ENCODE data around the gene AUTS2.

DNA sequence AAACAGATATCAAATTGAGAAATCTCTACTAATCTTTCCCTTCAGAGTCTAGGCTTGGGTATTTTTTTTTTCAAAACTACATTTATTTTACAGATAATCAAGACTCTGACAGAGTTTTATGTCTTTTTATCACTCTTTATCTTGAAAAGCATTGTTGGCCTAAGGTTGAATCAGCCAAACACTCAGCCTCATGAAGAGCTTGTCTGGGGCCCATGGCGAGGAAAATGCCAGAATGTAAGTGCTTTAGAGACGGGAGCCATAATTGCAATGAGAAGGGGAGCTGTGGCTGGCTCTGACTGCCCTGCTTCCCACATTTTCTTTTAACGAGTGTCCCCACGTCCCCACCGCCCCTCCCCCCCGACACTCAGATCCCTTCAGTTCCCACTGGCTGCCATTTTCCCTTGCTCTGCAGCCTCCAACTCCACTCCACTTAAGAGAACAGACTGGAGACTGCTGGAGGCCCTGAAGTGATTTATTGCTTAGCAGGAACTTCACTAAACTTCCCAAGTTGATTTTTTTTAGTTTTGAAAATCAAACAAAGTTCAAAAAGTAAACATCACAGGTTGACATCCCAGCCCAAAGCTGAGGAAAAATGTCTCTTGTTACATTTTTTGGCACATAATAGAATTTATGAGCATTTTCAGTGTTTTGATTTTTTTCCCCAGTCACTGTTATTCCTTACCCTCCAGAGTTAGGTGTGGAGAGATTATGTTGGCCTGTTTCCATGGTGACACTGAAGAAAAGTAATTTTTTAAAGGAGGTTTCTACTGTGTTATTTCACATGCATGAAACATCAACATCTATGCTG is 896.2 kb downstream of the AUTS2 start:
- no peak for TF ChIP-seq JUN (CRISPR knock-in tag; IDR thresholded peaks at IDR 0.05)
- TF ChIP-seq, protein P1, sequence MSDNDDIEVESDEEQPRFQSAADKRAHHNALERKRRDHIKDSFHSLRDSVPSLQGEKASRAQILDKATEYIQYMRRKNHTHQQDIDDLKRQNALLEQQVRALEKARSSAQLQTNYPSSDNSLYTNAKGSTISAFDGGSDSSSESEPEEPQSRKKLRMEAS (CRISPR knock-in tag; IDR thresholded peaks at IDR 0.05), result no peak
- no peak for TF ChIP-seq CREB1 (CRISPR knock-in tag; IDR thresholded peaks at IDR 0.05)
- TF ChIP-seq, protein P2, sequence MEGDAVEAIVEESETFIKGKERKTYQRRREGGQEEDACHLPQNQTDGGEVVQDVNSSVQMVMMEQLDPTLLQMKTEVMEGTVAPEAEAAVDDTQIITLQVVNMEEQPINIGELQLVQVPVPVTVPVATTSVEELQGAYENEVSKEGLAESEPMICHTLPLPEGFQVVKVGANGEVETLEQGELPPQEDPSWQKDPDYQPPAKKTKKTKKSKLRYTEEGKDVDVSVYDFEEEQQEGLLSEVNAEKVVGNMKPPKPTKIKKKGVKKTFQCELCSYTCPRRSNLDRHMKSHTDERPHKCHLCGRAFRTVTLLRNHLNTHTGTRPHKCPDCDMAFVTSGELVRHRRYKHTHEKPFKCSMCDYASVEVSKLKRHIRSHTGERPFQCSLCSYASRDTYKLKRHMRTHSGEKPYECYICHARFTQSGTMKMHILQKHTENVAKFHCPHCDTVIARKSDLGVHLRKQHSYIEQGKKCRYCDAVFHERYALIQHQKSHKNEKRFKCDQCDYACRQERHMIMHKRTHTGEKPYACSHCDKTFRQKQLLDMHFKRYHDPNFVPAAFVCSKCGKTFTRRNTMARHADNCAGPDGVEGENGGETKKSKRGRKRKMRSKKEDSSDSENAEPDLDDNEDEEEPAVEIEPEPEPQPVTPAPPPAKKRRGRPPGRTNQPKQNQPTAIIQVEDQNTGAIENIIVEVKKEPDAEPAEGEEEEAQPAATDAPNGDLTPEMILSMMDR (IDR thresholded peaks at IDR 0.05), result no peak
- no peak for TF ChIP-seq SMAD4 (CRISPR knock-in tag; IDR thresholded peaks at IDR 0.05)
- TF ChIP-seq, protein P3, sequence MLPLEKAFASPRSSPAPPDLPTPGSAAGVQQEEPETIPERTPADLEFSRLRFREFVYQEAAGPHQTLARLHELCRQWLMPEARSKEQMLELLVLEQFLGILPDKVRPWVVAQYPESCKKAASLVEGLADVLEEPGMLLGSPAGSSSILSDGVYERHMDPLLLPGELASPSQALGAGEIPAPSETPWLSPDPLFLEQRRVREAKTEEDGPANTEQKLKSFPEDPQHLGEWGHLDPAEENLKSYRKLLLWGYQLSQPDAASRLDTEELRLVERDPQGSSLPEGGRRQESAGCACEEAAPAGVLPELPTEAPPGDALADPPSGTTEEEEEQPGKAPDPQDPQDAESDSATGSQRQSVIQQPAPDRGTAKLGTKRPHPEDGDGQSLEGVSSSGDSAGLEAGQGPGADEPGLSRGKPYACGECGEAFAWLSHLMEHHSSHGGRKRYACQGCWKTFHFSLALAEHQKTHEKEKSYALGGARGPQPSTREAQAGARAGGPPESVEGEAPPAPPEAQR (CRISPR knock-in tag; IDR thresholded peaks at IDR 0.05), result no peak
